ENCODE results near the gene GLP1R. TPM values are rescaled to one million over a fixed set of nuclear protein-coding genes. Genes with fewer than 3 reads are reported as not detected.

Gene GLP1R
- total and polyA plus RNA-seq, 2 donors (not counting 1 experiment from before 2014, with no cell fraction given): not detected

- H3K4me1 Mint-ChIP-seq: no peaks in the 10 kb centered on the region
- intact Hi-C loops (cut with micrococcal nuclease): no loop called here
- DNase-seq (no peak), ATAC-seq (ENCODE audit: low read depth) (no peak)
- no peaks in the 10 kb centered on the region for H3K9me3 Mint-ChIP-seq (ENCODE audit: insufficient read depth)
- no peak overlapping the region for H3K4me3 ChIP-seq (ENCODE audit: control extremely low read depth in 1 of 5, extremely low read depth in 1 of 5, insufficient read depth in 1 of 5, low read depth in 2 of 5, low read length in 4 of 5)
- no peaks in the 10 kb centered on the region for H3K9me3 ChIP-seq (ENCODE audit: control extremely low read depth in 1 of 3, control insufficient read depth in 2 of 3, insufficient read depth in 1 of 3, low read length in 2 of 3)
- H2AFZ ChIP-seq (ENCODE audit: insufficient read depth, low read depth, low read length, poor library complexity, severe bottlenecking): no peak overlapping the region
- no peak overlapping the region for H3K4me3 Mint-ChIP-seq
- H3K27ac ChIP-seq (ENCODE audit: low read length in 2 of 2): no peak overlapping the region
- H3K79me2 ChIP-seq (ENCODE audit: control insufficient read depth, insufficient read depth, low read length): no peaks in the 10 kb centered on the region
- H3K27me3 Mint-ChIP-seq: peaks cover 48% of the 10 kb centered on the region
- H3K9ac ChIP-seq (ENCODE audit: low read length): no peak overlapping the region
- no peaks in the 10 kb centered on the region for H4K20me1 ChIP-seq (ENCODE audit: control insufficient read depth, insufficient read depth, low read length, poor library complexity, severe bottlenecking)
- TF ChIP-seq CTCF (IDR thresholded peaks at IDR 0.05) (no peak), EZH2 (IDR thresholded peaks at IDR 0.05; ENCODE audit: borderline replicate concordance, insufficient read depth, low read depth, low read length, poor library complexity, severe bottlenecking) (no peak)
- H3K4me2 ChIP-seq (replicated peaks; ENCODE audit: low read depth, low read length, poor library complexity, severe bottlenecking): no peak overlapping the region
- 63% methylated on average over 2 of the region's 6 CpGs for WGBS (ENCODE audit: insufficient coverage)
- H3K4me1 ChIP-seq (ENCODE audit: control insufficient read depth in 2 of 2, insufficient read depth in 2 of 2, low read length in 2 of 2): no peaks in the 10 kb centered on the region
- H3K27me3 ChIP-seq (replicated peaks in 1 of 4; ENCODE audit: control extremely low read depth in 1 of 4, control insufficient read depth in 3 of 4, insufficient read depth in 4 of 4, low read length in 3 of 4): peaks cover 0 to 4% (median 0%) of the 10 kb centered on the region in 4 experiments
- ChIA-PET CTCF (no interaction called here), POLR2A (no interaction called here)
- H3K36me3 ChIP-seq (replicated peaks in 1 of 2; ENCODE audit: control extremely low read depth in 1 of 2, control insufficient read depth in 1 of 2, extremely low read depth in 1 of 2, insufficient read depth in 2 of 2, low read length in 1 of 2): no peaks in the 10 kb centered on the region
- H3K27ac Mint-ChIP-seq: no peak overlapping the region
Measured at GRCh38 chr6:39058471-39059147, 10.0 kb downstream of the GLP1R start.

GRCh38 chr6:39059496-39060310 is 11.1 kb downstream of the GLP1R start:
- Histone ChIP-seq H3K4me3 (ENCODE audit: control extremely low read depth in 1 of 5, extremely low read depth in 1 of 5, insufficient read depth in 1 of 5, low read depth in 2 of 5, low read length in 4 of 5) (no peak overlapping the region), H3K9ac (ENCODE audit: low read length) (no peak overlapping the region), H3K36me3 (replicated peaks in 1 of 2; ENCODE audit: control extremely low read depth in 1 of 2, control insufficient read depth in 1 of 2, extremely low read depth in 1 of 2, insufficient read depth in 2 of 2, low read length in 1 of 2) (no peaks in the 10 kb centered on the region), H4K20me1 (ENCODE audit: control insufficient read depth, insufficient read depth, low read length, poor library complexity, severe bottlenecking) (no peaks in the 10 kb centered on the region), H3K4me1 (ENCODE audit: control insufficient read depth in 2 of 2, insufficient read depth in 2 of 2, low read length in 2 of 2) (no peaks in the 10 kb centered on the region), H3K9me3 (ENCODE audit: control extremely low read depth in 1 of 3, control insufficient read depth in 2 of 3, insufficient read depth in 1 of 3, low read length in 2 of 3) (no peaks in the 10 kb centered on the region), H3K27me3 (replicated peaks in 1 of 4; ENCODE audit: control extremely low read depth in 1 of 4, control insufficient read depth in 3 of 4, insufficient read depth in 4 of 4, low read length in 3 of 4) (peaks cover 0 to 4% (median 0%) of the 10 kb centered on the region in 4 experiments), H3K27ac (ENCODE audit: low read length in 2 of 2) (no peak overlapping the region), H2AFZ (ENCODE audit: insufficient read depth, low read depth, low read length, poor library complexity, severe bottlenecking) (no peak overlapping the region), H3K4me2 (replicated peaks; ENCODE audit: low read depth, low read length, poor library complexity, severe bottlenecking) (no peak overlapping the region), H3K79me2 (ENCODE audit: control insufficient read depth, insufficient read depth, low read length) (no peaks in the 10 kb centered on the region)
- H3K9me3 Mint-ChIP-seq (ENCODE audit: insufficient read depth): no peaks in the 10 kb centered on the region
- intact Hi-C loops (cut with micrococcal nuclease): no loop called here
- H3K4me1 Mint-ChIP-seq: no peaks in the 10 kb centered on the region
- DNase-seq (no peak), ATAC-seq (ENCODE audit: low read depth) (no peak)
- no peak overlapping the region for H3K27ac Mint-ChIP-seq
- H3K27me3 Mint-ChIP-seq: peaks cover 39% of the 10 kb centered on the region
- ChIA-PET POLR2A (no interaction called here), CTCF (no interaction called here)
- no peak overlapping the region for H3K4me3 Mint-ChIP-seq
- TF ChIP-seq CTCF (IDR thresholded peaks at IDR 0.05): no peak
- no peak for TF ChIP-seq EZH2 (IDR thresholded peaks at IDR 0.05; ENCODE audit: borderline replicate concordance, insufficient read depth, low read depth, low read length, poor library complexity, severe bottlenecking)
- WGBS (ENCODE audit: insufficient coverage): 78% methylated on average over 12 of the region's 14 CpGs

Data from B cell (primary cell).